ENCODE results near the gene TNKS2. TPM values are rescaled to one million over a fixed set of nuclear protein-coding genes. Genes with fewer than 3 reads are reported as not detected.
"Not testable (repeated sequence)": the region's sequence is repeated elsewhere in the genome, so short reads cannot be mapped to it uniquely, and the experiment has no call there.

The TNKS2 gene
- total RNA-seq, 1 experiment from 2014 or later, result 19.2 TPM

DNA sequence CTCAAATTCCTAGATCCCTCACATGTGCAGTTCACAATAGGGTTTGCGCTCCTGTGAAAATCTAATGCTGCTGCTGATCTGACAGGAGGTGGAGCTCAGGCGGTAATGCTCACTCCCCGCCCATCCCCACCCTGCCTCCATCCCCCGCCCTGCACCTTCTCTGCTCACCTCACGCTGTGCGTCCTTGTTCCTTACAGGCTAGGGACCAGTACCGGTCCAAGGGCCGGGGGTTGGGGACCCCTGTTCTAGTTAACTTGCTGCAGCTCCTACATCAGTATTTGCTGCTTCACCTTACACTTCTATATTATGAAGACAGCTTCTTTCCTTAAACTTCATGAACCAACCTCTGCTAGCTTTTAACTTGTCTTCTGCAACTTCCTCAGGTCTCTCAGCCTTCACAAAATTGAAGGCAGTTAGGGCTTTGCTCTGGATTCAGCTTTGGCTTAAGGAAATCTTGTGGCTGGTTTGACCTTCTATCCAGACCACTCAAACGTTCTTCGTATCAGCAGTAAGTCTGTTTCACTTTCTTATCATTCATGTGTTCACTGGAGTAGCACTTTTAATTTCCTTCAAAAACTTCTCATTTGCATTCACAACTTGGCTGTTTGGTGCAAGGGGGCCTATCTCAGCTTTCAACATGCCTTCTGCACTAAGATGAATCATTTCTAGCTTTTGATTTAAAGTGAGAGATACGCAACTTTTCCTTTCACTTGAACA lies 1.7 kb upstream of the TNKS2 start:
- DNase-seq (ENCODE audit: low read depth), result peak; percentile 29

DNA sequence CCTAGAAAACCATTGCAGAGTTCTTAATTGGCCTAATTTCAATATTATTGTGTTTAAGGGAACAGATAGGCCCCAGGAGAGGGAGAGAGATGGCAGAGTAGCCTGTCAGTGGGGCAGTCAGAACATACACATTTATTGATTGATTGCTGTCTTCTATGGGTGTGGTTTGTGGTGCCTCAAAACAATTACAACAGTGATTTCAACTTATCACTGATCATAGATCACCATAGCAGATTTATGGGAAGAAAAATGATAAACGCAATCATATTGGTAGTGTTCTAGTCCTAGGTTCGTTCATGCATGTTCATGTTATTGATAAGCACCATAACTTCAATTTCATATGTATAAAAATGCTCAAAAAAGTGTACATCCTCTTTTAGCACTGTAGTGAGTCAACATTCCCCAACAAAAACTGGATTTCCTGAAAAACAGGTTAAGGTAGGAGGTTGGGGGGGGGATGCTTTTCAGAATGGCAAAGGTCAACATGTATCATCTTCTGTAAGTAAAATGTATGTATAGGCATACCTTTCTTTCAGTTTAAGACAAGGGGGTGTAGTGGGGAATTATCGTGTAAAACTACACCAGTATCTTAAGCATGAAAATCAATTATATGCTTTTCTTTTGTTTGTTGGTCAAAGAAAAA lies 1.1 kb upstream of the TNKS2 start:
- no peak for DNase-seq (ENCODE audit: low read depth)

DNA sequence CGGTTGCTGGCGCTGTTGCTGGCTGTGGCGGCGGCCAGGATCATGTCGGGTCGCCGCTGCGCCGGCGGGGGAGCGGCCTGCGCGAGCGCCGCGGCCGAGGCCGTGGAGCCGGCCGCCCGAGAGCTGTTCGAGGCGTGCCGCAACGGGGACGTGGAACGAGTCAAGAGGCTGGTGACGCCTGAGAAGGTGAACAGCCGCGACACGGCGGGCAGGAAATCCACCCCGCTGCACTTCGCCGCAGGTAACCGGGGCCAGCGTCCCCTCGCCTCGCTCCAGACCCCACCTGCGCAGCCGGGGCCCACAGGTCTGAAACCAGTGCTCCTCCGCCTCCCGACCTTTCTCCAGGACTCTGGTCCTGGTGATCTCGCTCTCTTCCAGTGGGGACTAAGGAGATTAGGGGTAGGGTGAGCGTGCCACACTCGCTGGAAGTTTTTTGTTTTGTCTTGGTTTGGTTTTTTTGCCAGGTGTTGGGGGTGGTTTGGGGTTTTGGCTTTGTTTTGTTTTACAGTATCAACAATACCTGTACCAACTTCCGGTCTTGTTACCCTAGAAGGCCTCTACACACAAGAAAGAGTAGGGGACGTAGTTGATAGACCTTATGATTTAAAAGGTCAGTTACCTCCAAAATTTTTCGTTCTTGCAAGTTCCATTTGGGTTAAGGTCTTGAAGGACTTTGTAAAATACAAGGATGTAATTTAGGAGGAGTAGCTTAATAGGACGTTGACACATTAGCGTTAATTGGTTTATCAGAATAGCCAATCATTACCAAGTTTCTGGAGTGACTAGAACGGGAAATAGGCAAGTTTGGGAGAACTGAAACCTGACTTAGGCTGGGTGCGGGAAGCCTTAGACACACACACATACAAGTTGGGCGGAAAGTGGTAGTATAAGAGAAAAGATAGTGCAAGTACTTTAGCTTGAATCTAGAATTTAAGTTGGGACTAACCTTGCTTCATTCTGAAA lies 704 bp downstream of the TNKS2 start:
- peak; percentile 51 for DNase-seq (ENCODE audit: low read depth)

DNA sequence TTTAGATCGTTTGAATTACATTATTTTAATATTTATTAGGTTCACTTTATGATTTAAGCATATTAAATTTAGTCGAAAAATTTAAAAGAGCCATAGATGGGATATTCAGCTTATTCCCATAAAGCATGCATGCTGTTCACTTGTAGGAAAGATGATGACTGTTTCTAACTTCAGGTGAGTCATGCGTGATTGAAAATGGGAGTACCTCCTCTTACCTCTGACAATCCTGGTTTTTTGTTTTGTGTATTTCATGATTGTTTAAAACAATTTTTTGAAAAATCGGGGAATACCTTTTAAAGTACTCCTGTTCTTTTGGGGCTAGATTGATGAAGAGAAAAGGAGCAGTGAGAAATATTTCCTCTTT lies 1.4 kb downstream of the TNKS2 start:
- DNase-seq (ENCODE audit: low read depth), result no peak

DNA sequence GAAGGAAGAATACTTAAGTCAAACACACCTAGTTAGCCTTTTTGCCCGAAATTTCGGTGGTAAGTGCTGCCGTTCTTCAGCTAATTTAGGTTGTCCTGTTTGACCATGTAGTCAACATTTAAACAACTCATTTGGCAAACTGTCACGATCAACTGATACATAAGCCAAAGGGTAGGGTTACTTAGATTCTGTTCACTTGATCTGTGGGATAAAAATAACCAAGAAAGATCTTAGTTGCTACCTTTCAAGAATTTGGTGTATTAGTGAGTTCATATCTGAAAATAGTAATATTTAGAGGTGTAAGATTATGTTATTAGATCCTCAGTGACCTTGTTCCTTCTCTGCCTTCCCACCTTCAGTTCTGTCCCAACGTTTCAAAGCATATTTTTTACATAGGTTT lies 2.0 kb downstream of the TNKS2 start:
- no peak for DNase-seq (ENCODE audit: low read depth)

DNA sequence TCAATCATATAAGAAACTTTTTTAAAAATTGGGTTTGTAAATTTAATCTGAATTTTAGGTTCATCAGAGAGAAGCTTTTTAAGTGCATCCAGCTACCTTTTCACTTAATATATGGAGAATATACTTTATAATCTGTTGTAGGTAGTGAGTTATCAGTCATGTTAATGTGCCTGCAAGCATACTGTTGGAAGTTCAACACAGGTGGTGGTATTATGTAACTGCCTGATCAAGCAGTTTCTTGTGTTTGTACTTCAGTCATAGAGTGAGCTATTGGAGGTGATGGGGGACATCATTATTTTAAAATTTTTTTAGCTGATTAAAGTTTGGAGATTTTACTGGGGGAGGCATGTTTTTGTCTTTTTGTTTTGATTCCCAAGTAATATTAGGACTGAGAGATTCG lies 2.5 kb downstream of the TNKS2 start:
- DNase-seq (ENCODE audit: low read depth), result no peak

DNA sequence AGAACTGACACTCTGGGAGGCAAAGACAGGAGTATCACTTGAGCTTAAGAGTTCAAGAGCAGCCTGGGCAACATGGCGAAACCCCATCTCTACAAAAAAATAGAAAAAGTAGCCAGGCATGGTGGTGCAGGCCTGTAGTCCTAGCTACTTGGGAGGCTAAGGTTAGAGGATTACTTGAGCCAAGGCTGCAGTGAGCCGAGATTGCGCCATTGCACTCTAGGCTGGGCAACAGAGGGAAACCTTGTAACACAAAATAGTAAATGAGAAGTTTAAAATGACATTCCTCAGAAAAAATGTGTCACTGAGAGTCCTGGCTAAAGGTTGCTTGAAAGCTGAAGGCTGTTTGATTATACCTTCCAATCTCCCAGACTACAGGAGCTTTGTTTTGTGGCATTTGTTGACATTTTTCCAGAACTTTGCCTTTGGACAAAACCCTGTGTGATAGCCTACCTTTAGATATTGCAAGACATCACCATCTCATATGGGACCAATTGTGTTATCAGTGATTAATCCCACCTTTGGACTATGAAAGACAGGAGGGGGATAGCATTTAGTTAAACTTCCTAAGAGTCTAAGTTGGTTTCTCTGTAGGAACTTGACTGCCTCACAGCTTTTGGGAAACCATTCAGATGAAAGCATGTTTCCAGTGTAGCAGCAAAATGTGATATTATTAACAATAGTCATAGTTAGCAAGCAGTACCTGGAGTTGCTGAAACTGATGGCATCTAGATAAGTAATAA lies 5.3 kb downstream of the TNKS2 start:
- DNase-seq (ENCODE audit: low read depth), result no peak

DNA sequence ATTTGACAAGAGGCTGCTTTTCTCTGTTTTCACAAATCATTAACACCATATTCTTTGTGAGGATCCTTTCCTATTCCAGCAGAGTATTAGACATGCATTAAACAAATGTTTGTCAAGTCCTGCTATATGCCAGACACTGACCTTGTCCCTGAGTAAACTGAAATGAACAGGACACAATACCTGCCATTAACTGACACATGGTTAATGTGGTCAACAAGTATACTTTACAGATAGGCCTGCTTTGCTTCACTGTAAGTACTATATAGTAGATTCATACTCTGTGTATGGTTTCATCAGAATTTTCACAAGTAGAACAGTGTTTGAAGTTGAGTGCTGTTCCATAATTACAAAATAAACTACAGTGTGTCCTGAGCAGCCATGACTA lies 5.9 kb downstream of the TNKS2 start:
- no peak for DNase-seq (ENCODE audit: low read depth)

DNA sequence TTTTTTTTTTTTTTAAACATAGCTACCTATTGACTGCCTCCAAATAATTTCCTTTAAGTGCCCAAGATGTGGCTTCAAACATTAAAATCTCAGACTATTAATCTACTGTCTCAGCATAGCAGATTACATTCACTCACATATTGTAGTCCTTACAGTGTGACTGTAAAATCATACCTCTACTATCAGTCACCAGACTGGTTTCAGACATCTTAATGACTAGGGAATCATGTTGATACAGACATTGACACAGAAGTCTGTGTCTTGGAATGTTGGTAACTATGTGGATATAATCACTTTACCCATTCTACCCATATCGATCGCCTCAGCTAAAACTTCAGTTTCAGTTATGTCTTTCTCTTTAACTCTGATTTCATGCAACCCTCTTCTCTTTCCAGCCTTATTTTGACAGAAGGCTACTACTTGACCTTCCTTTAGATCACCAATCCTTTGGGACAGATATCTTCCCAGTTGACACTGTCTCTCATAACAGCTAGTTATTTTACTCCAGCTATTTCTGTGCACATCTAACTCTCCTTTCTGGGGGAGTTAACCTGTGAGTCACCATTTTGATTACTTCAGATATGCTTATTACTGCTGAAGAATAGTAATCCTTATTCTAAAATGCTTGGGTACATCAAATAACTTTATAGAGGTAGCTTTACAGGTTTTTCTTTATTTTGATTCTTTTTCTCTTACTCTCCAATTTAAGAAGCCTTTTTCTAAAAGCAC lies 7.0 kb downstream of the TNKS2 start:
- no peak for DNase-seq (ENCODE audit: low read depth)

DNA sequence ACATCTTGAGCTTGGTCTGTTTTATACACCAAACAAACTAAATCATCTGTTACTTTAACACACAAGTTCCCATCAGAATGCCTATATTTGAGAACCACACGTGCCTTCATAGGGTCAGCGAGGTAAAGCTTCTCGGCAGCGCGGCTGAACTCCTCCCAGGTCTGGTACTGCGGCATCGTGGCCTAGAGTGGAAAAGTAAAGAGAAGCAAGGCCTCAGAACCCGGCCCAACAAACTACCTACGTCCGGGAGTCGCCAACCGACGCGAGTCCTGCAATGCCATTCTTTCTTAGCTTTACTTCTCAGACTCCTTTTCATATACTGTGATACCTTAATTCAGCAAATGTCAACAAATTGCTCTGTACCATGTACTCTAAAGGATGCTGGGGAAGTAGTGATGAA lies 9.0 kb downstream of the TNKS2 start:
- not testable (repeated sequence) for DNase-seq (ENCODE audit: low read depth)

DNA sequence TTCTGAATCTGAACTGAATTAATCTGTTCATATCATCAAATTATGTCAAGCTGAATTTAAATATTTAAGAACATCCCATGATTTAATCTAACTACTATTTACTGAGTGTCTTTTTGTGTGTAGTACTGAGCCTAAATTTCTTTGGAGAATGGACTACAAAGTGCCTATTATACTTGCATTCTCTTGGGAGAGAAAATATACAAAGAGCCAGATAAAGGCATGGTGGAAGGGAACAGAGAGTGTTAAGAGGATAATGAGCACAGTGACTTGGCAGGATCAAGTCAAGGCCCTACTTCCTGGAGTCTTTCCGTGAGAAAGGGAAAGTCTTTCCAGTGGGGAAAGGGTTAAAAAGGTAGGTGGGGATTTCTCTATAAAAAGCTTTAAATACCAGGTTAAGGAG lies 15.0 kb downstream of the TNKS2 start:
- DNase-seq (ENCODE audit: low read depth), result no peak

DNA sequence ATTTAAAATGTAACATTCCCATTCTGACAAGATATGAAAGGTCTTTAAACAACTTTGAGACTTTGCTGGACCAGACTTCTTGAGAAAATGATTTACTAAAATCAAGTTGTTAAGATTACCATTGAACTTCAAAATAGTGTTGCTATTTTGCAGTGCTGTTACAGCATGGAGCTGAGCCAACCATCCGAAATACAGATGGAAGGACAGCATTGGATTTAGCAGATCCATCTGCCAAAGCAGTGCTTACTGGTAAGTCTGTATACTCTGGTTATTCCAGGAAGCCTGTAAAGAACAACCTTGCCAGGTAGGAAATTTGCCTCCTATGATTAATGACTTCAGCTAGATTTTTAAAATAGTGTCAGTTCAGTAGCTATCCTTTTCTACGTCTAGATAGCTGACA lies 18.8 kb downstream of the TNKS2 start:
- DNase-seq (ENCODE audit: low read depth), result no peak

DNA sequence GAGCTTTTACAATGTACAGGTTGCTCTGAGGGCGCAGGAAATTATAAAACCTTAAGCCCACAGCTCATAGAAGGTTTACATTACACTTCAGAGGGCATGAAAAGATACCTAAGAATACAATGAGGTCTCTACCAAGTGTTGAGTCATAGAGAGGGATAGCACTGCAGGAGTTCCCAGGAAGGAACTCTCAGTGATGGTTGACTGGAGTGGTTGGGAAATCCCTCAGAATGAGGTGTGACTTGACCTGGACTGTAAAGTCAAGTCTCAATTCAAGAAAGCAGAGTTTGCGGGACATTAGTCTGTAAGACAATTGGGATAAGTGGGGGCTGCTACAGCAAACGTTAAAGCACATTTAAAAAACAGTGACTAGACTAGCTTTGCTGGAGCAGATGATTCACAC lies 21.9 kb downstream of the TNKS2 start:
- no peak for DNase-seq (ENCODE audit: low read depth)

DNA sequence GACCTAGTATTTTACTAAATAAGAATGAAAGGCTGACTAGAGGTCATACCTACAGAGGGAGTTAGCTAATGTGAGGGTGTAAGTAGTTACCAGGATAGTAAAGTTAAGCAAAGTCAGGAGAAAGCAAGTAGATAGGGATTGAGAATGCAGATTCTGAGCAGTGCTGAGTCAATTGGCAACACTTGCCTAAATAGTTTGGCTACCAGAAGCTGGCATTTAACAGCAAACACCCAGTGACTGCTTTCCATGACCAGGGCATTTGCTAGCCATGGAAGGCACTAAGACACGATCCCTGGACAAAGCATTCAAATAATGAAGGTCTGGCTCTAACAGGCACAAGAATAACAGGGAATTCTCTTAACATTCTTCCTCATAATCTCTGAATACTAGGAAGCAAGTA lies 25.9 kb downstream of the TNKS2 start:
- no peak for DNase-seq (ENCODE audit: low read depth)

DNA sequence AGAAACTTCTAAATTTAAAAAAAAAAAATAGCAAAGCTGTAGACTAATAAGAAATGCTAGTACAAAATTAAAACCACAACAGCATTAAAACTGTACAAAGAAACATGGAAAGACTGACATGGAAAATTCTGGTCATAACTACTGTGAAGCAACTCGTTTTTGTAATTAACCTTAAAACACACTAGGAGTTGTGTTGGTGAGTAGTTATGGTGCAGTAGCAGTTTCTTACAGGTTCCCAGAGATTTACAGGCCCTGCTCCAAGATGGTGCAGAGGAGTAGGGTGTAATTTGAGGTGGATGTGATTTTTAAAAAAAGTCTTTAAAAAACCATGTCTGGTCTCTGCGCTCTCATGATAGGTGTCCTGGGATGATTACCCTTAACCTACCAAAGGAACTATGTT lies 31.0 kb downstream of the TNKS2 start:
- DNase-seq (ENCODE audit: low read depth), result no peak

DNA sequence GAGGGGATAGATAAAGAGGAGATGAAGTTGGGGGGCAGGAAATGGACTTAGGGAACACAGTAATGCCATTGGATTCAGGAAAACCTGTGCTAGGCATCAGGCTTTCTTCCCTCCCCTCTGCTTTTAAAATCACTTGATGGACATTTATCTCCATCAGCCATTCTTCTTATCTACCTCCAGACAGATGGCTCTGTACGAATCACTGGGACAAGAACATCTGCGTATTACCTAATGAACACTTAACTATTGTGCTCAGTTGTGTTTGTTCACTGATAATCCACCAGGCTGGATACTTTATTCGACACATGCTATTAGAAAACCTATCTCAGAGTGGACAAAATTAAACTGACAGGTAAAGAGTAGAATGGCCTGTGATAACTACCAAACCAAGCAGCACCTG lies 40.0 kb downstream of the TNKS2 start:
- DNase-seq (ENCODE audit: low read depth), result no peak

DNA sequence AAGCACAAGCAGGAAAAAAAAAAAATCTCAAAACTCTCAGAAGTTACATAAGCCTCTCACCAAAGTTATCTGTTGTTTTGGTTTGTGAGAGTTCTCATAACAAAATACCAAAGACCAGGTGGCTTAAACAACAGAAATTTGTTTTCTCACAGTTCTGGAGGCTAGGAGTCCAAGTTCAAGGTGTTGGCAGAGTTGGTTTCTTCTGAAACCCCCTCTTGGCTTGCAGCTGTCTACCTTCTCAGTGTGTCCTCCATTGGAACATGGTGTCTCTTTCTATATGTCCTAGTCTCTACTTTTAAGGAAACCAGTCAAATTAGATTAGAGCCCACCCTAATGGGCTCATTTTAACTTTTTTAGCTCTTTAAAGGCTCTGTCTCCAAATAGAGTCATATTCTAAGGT lies 44.9 kb downstream of the TNKS2 start:
- DNase-seq (ENCODE audit: low read depth), result no peak

DNA sequence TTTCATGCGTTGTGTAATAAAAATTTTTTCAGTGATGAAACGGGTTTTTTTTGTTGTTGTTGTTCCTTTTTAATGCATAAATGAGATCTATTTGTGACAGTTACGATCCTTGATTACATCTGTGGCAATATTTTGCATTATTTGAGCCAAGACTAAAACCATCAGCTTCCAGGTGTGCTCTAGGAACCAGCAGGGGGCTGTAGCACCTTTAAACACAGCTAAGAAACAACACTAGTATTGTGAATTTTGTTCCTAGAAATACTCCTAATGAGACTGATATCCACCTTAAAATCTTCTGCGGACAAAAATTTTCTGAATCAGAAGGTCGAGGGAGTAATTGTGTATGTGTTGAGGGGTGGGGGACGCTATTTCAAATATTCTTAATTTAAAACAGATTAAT lies 58.4 kb downstream of the TNKS2 start:
- peak; percentile 3 for DNase-seq (ENCODE audit: low read depth)

DNA sequence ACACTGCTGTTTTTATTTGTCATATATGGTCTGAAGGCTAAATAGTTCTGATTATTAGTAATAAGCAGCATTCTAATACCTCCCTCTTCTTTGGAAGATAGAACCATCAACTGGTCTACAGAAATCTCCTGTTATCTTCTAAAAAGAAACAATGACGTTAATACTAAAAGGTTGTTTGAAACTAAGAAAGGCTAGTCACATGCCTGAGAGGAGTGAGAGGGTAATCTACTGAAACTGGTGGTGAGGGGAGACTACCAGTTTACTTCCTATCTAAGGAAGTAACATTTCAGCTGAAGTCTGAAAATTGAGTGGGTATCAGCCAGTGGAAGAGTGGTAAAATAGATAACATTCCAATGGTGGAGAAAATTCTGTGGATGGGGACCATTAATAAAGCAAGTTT lies 62.7 kb downstream of the TNKS2 start:
- DNase-seq (ENCODE audit: low read depth), result no peak

DNA sequence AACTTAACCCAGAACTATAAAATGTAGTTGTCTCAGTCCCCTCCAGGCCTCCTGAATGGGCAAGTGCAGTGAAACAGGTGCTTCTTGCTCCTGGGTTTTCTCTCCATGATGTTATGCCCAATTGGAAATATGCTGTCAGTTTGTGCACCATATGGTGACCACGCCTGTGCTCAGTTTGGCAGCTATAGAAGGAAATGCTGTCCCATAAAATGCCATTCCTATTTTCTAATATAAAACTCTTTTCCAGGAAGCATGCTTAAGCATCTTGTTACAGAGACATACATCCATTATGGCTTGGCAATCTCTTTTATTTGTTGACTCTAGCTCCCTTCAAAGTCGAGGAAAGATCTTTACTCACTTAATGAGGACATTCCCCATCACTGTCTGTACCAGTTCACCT lies 65.9 kb downstream of the TNKS2 start:
- DNase-seq (ENCODE audit: low read depth), result no peak

DNA sequence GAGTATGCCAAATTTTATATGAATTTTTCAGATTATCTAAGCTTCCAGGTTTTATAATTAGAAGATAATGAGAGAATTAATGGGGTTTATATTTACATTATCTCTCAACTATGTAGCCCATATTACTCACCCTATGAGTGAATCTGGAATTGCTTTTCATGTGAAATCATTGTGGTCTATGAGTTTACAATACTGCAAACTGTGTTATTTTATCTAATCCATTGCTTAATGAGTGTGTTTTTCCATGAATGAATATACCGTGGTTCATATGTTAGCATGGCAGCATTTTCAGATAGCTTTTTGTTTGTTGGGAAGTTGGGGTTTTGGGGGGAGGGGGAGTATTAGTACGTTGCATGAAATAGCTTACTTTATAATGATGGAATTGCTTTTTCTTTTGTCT lies 66.5 kb downstream of the TNKS2 start:
- no peak for DNase-seq (ENCODE audit: low read depth)

All from RPMI7951 (cell line).